H1 (cell line): ENCODE measurements around the gene CCDC40. TPM values are rescaled to one million over a fixed set of nuclear protein-coding genes. Genes with fewer than 3 reads are reported as not detected.

ENCODE experiments used
- BCL11A ChIP-seq, 2 experiments: IDR thresholded peaks; one replicate each; pipeline ENCODE4 v1.6.1; 2011; ENCODE audit warnings: low read depth in 2 of 2, low read length in 2 of 2, mild to moderate bottlenecking in 2 of 2
- CHD1 ChIP-seq: IDR thresholded peaks from 2 replicates; pipeline ENCODE4 v1.6.1; 2012; ENCODE audit warnings: low read depth, low read length, improper control_type of control experiment
- GABPA ChIP-seq: IDR thresholded peaks from 2 replicates; pipeline ENCODE4 v1.6.1; 2011; ENCODE audit warnings: mild to moderate bottlenecking, low read length, moderate library complexity, borderline replicate concordance; ENCODE audit not compliant: insufficient read depth
- SP1 ChIP-seq: IDR thresholded peaks from 2 replicates; pipeline ENCODE4 v1.6.1; 2011; ENCODE audit warnings: low read depth, low read length
- TEAD4 ChIP-seq: IDR thresholded peaks from 2 replicates; pipeline ENCODE4 v1.6.1; 2012; ENCODE audit warnings: low read depth, low read length, inconsistent platforms, mixed read lengths
- polyA plus RNA-seq, 7 experiments: library from polyadenylated mRNA; depleted of rRNA in 3 of 7; stranded (reverse) in 5 of 7; unstranded in 2 of 7; fragments of >200 nt in 5 of 7; fragments of 200-250 nt in 2 of 7; gene quantifications; 1 replicate in 5 of 7; 2 replicates in 1 of 7; 4 replicates in 1 of 7; pipeline versions ENCODE4 v1.2.1 to v1.2.3, GENCODE V29; 2011 to 2013; ENCODE audit warnings: missing spikeins in 2 of 7, mixed read lengths in 2 of 7
- total RNA-seq: library from RNA; stranded (reverse); fragmentation: NEBNext Ultra II Directional; extraction: Animal tissue kit (Norgen Biotek cat#: 25700); gene quantifications from 2 replicates; pipeline ENCODE4 v1.2.1, GENCODE V29; 2021
- TF ChIP-seq, protein P1 (sequence below): fragments of 300-600 bp; sonication (generic); IDR thresholded peaks from 2 replicates; pipeline ENCODE4 v1.7.1; 2012; ENCODE audit warnings: low read length, moderate library complexity, mild to moderate bottlenecking, inconsistent platforms; ENCODE audit not compliant: insufficient replicate concordance
- TF ChIP-seq, protein P2 (sequence below), 3 experiments: IDR thresholded peaks; 1 replicate in 2 of 3; 2 replicates in 1 of 3; pipeline versions ENCODE4 v1.5.1 to v1.6.1; 2011; ENCODE audit warnings: low read length in 3 of 3, mild to moderate bottlenecking in 3 of 3, inconsistent platforms in 2 of 3, low read depth in 1 of 3, moderate library complexity in 1 of 3; ENCODE audit not compliant: insufficient read depth in 1 of 3; ENCODE audit errors: control extremely low read depth in 1 of 3

Gene CCDC40
- total and polyA plus RNA-seq, 2 of the 8 experiments (the other 6 are each of a cell fraction or from before 2014, with no cell fraction given): 4.1 to 11.5 TPM

DNA sequence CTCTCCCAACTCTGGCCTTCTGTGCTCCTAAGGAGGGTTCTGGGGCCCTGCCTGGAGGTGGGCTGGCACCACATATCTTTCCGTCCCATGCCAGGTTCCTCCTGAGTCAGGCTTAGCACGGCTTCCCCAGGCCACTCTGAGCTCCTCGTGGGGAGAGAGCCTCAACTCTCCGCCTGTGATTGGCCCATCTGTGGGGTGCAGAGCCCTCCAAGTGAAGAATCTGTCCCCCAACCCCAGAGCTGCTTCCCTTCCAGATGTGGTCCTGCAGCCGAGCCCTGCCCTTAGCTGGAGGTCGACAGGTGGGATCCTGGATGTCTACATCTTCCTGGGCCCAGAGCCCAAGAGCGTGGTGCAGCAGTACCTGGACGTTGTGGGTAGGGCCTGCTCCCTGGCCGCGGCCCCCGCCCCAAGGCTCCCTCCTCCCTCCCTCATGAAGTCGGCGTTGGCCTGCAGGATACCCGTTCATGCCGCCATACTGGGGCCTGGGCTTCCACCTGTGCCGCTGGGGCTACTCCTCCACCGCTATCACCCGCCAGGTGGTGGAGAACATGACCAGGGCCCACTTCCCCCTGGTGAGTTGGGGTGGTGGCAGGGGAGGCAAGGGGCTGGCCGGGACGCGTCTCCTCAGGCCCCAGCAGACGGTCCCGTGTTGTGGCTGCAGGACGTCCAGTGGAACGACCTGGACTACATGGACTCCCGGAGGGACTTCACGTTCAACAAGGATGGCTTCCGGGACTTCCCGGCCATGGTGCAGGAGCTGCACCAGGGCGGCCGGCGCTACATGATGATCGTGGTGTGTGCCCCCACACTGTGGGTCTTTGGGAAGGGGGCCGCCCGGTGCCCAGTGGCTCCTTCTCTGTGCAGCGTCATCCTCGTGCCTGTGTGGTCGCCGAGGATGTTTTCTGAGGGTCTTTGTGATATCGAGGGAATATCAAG is 71.9 kb downstream of the CCDC40 start (continued):
- TF ChIP-seq, protein P1, sequence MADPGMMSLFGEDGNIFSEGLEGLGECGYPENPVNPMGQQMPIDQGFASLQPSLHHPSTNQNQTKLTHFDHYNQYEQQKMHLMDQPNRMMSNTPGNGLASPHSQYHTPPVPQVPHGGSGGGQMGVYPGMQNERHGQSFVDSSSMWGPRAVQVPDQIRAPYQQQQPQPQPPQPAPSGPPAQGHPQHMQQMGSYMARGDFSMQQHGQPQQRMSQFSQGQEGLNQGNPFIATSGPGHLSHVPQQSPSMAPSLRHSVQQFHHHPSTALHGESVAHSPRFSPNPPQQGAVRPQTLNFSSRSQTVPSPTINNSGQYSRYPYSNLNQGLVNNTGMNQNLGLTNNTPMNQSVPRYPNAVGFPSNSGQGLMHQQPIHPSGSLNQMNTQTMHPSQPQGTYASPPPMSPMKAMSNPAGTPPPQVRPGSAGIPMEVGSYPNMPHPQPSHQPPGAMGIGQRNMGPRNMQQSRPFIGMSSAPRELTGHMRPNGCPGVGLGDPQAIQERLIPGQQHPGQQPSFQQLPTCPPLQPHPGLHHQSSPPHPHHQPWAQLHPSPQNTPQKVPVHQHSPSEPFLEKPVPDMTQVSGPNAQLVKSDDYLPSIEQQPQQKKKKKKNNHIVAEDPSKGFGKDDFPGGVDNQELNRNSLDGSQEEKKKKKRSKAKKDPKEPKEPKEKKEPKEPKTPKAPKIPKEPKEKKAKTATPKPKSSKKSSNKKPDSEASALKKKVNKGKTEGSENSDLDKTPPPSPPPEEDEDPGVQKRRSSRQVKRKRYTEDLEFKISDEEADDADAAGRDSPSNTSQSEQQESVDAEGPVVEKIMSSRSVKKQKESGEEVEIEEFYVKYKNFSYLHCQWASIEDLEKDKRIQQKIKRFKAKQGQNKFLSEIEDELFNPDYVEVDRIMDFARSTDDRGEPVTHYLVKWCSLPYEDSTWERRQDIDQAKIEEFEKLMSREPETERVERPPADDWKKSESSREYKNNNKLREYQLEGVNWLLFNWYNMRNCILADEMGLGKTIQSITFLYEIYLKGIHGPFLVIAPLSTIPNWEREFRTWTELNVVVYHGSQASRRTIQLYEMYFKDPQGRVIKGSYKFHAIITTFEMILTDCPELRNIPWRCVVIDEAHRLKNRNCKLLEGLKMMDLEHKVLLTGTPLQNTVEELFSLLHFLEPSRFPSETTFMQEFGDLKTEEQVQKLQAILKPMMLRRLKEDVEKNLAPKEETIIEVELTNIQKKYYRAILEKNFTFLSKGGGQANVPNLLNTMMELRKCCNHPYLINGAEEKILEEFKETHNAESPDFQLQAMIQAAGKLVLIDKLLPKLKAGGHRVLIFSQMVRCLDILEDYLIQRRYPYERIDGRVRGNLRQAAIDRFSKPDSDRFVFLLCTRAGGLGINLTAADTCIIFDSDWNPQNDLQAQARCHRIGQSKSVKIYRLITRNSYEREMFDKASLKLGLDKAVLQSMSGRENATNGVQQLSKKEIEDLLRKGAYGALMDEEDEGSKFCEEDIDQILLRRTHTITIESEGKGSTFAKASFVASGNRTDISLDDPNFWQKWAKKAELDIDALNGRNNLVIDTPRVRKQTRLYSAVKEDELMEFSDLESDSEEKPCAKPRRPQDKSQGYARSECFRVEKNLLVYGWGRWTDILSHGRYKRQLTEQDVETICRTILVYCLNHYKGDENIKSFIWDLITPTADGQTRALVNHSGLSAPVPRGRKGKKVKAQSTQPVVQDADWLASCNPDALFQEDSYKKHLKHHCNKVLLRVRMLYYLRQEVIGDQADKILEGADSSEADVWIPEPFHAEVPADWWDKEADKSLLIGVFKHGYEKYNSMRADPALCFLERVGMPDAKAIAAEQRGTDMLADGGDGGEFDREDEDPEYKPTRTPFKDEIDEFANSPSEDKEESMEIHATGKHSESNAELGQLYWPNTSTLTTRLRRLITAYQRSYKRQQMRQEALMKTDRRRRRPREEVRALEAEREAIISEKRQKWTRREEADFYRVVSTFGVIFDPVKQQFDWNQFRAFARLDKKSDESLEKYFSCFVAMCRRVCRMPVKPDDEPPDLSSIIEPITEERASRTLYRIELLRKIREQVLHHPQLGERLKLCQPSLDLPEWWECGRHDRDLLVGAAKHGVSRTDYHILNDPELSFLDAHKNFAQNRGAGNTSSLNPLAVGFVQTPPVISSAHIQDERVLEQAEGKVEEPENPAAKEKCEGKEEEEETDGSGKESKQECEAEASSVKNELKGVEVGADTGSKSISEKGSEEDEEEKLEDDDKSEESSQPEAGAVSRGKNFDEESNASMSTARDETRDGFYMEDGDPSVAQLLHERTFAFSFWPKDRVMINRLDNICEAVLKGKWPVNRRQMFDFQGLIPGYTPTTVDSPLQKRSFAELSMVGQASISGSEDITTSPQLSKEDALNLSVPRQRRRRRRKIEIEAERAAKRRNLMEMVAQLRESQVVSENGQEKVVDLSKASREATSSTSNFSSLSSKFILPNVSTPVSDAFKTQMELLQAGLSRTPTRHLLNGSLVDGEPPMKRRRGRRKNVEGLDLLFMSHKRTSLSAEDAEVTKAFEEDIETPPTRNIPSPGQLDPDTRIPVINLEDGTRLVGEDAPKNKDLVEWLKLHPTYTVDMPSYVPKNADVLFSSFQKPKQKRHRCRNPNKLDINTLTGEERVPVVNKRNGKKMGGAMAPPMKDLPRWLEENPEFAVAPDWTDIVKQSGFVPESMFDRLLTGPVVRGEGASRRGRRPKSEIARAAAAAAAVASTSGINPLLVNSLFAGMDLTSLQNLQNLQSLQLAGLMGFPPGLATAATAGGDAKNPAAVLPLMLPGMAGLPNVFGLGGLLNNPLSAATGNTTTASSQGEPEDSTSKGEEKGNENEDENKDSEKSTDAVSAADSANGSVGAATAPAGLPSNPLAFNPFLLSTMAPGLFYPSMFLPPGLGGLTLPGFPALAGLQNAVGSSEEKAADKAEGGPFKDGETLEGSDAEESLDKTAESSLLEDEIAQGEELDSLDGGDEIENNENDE: no peak
- TF ChIP-seq GABPA (no peak), SP1 (no peak), TEAD4 (no peak), CHD1 (no peak), BCL11A (IDR thresholded peaks at IDR 0.05; ENCODE audit: low read depth in 2 of 2, low read length in 2 of 2) (no peak)
- TF ChIP-seq, protein P2, sequence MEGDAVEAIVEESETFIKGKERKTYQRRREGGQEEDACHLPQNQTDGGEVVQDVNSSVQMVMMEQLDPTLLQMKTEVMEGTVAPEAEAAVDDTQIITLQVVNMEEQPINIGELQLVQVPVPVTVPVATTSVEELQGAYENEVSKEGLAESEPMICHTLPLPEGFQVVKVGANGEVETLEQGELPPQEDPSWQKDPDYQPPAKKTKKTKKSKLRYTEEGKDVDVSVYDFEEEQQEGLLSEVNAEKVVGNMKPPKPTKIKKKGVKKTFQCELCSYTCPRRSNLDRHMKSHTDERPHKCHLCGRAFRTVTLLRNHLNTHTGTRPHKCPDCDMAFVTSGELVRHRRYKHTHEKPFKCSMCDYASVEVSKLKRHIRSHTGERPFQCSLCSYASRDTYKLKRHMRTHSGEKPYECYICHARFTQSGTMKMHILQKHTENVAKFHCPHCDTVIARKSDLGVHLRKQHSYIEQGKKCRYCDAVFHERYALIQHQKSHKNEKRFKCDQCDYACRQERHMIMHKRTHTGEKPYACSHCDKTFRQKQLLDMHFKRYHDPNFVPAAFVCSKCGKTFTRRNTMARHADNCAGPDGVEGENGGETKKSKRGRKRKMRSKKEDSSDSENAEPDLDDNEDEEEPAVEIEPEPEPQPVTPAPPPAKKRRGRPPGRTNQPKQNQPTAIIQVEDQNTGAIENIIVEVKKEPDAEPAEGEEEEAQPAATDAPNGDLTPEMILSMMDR (IDR thresholded peaks at IDR 0.05; ENCODE audit: control extremely low read depth in 1 of 3, insufficient read depth in 1 of 3, low read depth in 1 of 3, low read length in 3 of 3): no peak
